Measurements from ENCODE around the gene CCDC57.

Gene CCDC57

GRCh38 chr17:82062984-82063368 is 149.7 kb downstream of the CCDC57 start:
- Histone ChIP-seq H3K27ac (ENCODE audit: low read length) (no peak overlapping the region), H2AFZ (ENCODE audit: low read length) (no peak overlapping the region), H3K9me2 (replicated peaks; ENCODE audit: insufficient read depth, low read length) (no peaks in the 10 kb centered on the region), H4K20me1 (ENCODE audit: insufficient read depth, low read length) (peaks cover 3% of the 10 kb centered on the region; the same call in 1 of the 2 replicates), H3K4me3 (ENCODE audit: low read length) (no peak overlapping the region), H3K9me3 (replicated peaks; ENCODE audit: insufficient read depth, low read length) (no peaks in the 10 kb centered on the region), H3K4me1 (ENCODE audit: low read length) (peaks cover 12% of the 10 kb centered on the region), H3K36me3 (replicated peaks; ENCODE audit: insufficient read depth, low read length) (0 out of 2 replicates have a peak, but pooled peaks cover 4% of the 10 kb centered on the region), H3K27me3 (replicated peaks; ENCODE audit: insufficient read depth, low read length) (no peaks in the 10 kb centered on the region), H3K79me2 (ENCODE audit: low read length) (peaks cover 30% of the 10 kb centered on the region), H3F3A (ENCODE audit: insufficient read depth, low read length) (peaks cover 15% of the 10 kb centered on the region), H3K4me2 (ENCODE audit: low read depth, low read length) (no peak overlapping the region), H3K9ac (ENCODE audit: low read length) (no peak overlapping the region)
- DNase-seq: no peak
- TF ChIP-seq EZH2phosphoT487 (IDR thresholded peaks at IDR 0.05; ENCODE audit: low read length) (no peak), EZH2 (optimal IDR thresholded peaks at IDR 0.05; ENCODE audit: low read depth, low read length) (no peak), CTCF (IDR thresholded peaks at IDR 0.05; ENCODE audit: low read length) (no peak)

GRCh38 chr17:82062076-82062983 is 150.3 kb downstream of the CCDC57 start:
- DNase-seq: no peak
- TF ChIP-seq EZH2phosphoT487 (IDR thresholded peaks at IDR 0.05; ENCODE audit: low read length): no peak
- TF ChIP-seq CTCF (IDR thresholded peaks at IDR 0.05; ENCODE audit: low read length): no peak
- 0 out of 2 replicates have a peak, but pooled peaks cover 4% of the 10 kb centered on the region for H3K36me3 ChIP-seq (replicated peaks; ENCODE audit: insufficient read depth, low read length)
- H3K9me2 ChIP-seq (replicated peaks; ENCODE audit: insufficient read depth, low read length): no peaks in the 10 kb centered on the region
- no peak overlapping the region for H3K4me3 ChIP-seq (ENCODE audit: low read length)
- no peaks in the 10 kb centered on the region for H3K9me3 ChIP-seq (replicated peaks; ENCODE audit: insufficient read depth, low read length)
- H3F3A ChIP-seq (ENCODE audit: insufficient read depth, low read length): peaks cover 15% of the 10 kb centered on the region
- H3K27ac ChIP-seq (ENCODE audit: low read length): no peak overlapping the region
- H3K27me3 ChIP-seq (replicated peaks; ENCODE audit: insufficient read depth, low read length): no peaks in the 10 kb centered on the region
- H3K4me1 ChIP-seq (ENCODE audit: low read length): peaks cover 12% of the 10 kb centered on the region
- H3K4me2 ChIP-seq (ENCODE audit: low read depth, low read length): no peak overlapping the region
- H3K79me2 ChIP-seq (ENCODE audit: low read length): peaks cover 30% of the 10 kb centered on the region
- peaks cover 3% of the 10 kb centered on the region; the same call in 1 of the 2 replicates for H4K20me1 ChIP-seq (ENCODE audit: insufficient read depth, low read length)
- H3K9ac ChIP-seq (ENCODE audit: low read length): no peak overlapping the region
- H2AFZ ChIP-seq (ENCODE audit: low read length): no peak overlapping the region

GRCh38 chr17:82061047-82061925 is 151.4 kb downstream of the CCDC57 start:
- Histone ChIP-seq H3K4me3 (ENCODE audit: low read length) (no peak overlapping the region), H3K9me3 (replicated peaks; ENCODE audit: insufficient read depth, low read length) (no peaks in the 10 kb centered on the region), H3K4me2 (ENCODE audit: low read depth, low read length) (no peak overlapping the region), H2AFZ (ENCODE audit: low read length) (no peak overlapping the region), H3K27ac (ENCODE audit: low read length) (no peak overlapping the region), H3K9me2 (replicated peaks; ENCODE audit: insufficient read depth, low read length) (no peaks in the 10 kb centered on the region), H3K9ac (ENCODE audit: low read length) (no peak overlapping the region), H3F3A (ENCODE audit: insufficient read depth, low read length) (peaks cover 15% of the 10 kb centered on the region), H4K20me1 (ENCODE audit: insufficient read depth, low read length) (peaks cover 3% of the 10 kb centered on the region; the same call in 1 of the 2 replicates), H3K27me3 (replicated peaks; ENCODE audit: insufficient read depth, low read length) (no peaks in the 10 kb centered on the region), H3K79me2 (ENCODE audit: low read length) (peaks cover 30% of the 10 kb centered on the region), H3K36me3 (replicated peaks; ENCODE audit: insufficient read depth, low read length) (0 out of 2 replicates have a peak, but pooled peaks cover 4% of the 10 kb centered on the region), H3K4me1 (ENCODE audit: low read length) (peaks cover 12% of the 10 kb centered on the region)
- no peak for DNase-seq
- no peak for TF ChIP-seq EZH2phosphoT487 (IDR thresholded peaks at IDR 0.05; ENCODE audit: low read length)
- TF ChIP-seq EZH2 (optimal IDR thresholded peaks at IDR 0.05; ENCODE audit: low read depth, low read length): no peak
- TF ChIP-seq CTCF (IDR thresholded peaks at IDR 0.05; ENCODE audit: low read length): no peak

All from MM.1S (cell line).